WTC11 (cell line): ENCODE data around the gene TMEM186. TPM values are rescaled to one million over a fixed set of nuclear protein-coding genes. Genes with fewer than 3 reads are reported as not detected.

Experiments
- ATAC-seq: fragments of 200-7000 bp; cut with Tn5 transposase; 2 replicates; pipeline ENCODE4 v1.10.0; 2021; ENCODE audit warnings: mild to moderate bottlenecking, moderate library complexity
- CTCF ChIA-PET: fragments of 300-600 bp; sonication (Branson Sonifier 250); formaldehyde crosslinking; loops from one replicate; lab custom pipeline; 2021; ENCODE audit warnings: antibody characterized with exemption; lab: Charles Lee
- POLR2A ChIA-PET: fragments of 350-600 bp; sonication (Branson Sonifier 250); formaldehyde crosslinking; loops from one replicate; lab custom pipeline; 2021; ENCODE audit warnings: antibody characterized with exemption; lab: Charles Lee
- DNase-seq: peaks from one replicate; pipeline ENCODE4 v3.0.0; 2021; ENCODE audit warnings: low spot score
- H3K27ac Mint-ChIP-seq: 2 replicates; pipeline ENCODE4 v1.8.0; 2021; ENCODE audit warnings: mixed read lengths
- H3K27me3 Mint-ChIP-seq: 2 replicates; pipeline ENCODE4 v1.8.0; 2021; ENCODE audit warnings: low read depth, mild to moderate bottlenecking, moderate library complexity, mixed read lengths
- H3K36me3 Mint-ChIP-seq: 2 replicates; pipeline ENCODE4 v1.8.0; 2021; ENCODE audit warnings: mixed read lengths
- H3K4me1 Mint-ChIP-seq: 2 replicates; pipeline ENCODE4 v1.8.0; 2022; ENCODE audit warnings: mixed read lengths
- H3K4me3 Mint-ChIP-seq: 2 replicates; pipeline ENCODE4 v1.8.0; 2021; ENCODE audit warnings: mild to moderate bottlenecking, moderate library complexity, mixed read lengths
- H3K9me3 Mint-ChIP-seq: 2 replicates; pipeline ENCODE4 v1.8.0; 2021; ENCODE audit warnings: mixed read lengths
- AFF4 ChIP-seq: sonication (generic); formaldehyde crosslinking; IDR thresholded peaks from 2 replicates; pipeline ENCODE4 v1.8.1; 2023; ENCODE audit warnings: mild to moderate bottlenecking, missing genetic modification reagents, borderline replicate concordance
- ATF3 ChIP-seq: sonication (generic); formaldehyde crosslinking; conservative IDR thresholded peaks from 2 replicates; pipeline ENCODE4 v1.8.1; 2022; ENCODE audit warnings: mild to moderate bottlenecking, missing genetic modification reagents
- CREM ChIP-seq: sonication (generic); formaldehyde crosslinking; IDR thresholded peaks from 2 replicates; pipeline ENCODE4 v1.8.1; 2022; ENCODE audit warnings: mild to moderate bottlenecking, missing genetic modification reagents, moderate library complexity
- NFATC4 ChIP-seq: fragments of 250-450 bp; sonication (Bioruptor Pico); IDR thresholded peaks from 2 replicates; pipeline ENCODE4 v1.9.0; 2021; ENCODE audit warnings: mild to moderate bottlenecking
- PREB ChIP-seq: sonication (generic); formaldehyde crosslinking; IDR thresholded peaks from 2 replicates; pipeline ENCODE4 v1.8.1; 2022; ENCODE audit warnings: mild to moderate bottlenecking, missing genetic modification reagents, moderate library complexity, borderline replicate concordance
- ZBTB43 ChIP-seq: sonication (generic); formaldehyde crosslinking; IDR thresholded peaks from 2 replicates; pipeline ENCODE4 v1.8.1; 2023; ENCODE audit warnings: mild to moderate bottlenecking, missing genetic modification reagents
- ZNF317 ChIP-seq: sonication (generic); formaldehyde crosslinking; IDR thresholded peaks from 2 replicates; pipeline ENCODE4 v1.8.1; 2023; ENCODE audit warnings: low read depth, mild to moderate bottlenecking, moderate library complexity, missing genetic modification reagents, borderline replicate concordance
- ZNF425 ChIP-seq: fragments of 250-450 bp; sonication (Bioruptor Pico); conservative IDR thresholded peaks from 2 replicates; pipeline ENCODE4 v1.9.0; 2021; ENCODE audit warnings: mild to moderate bottlenecking
- ZNF532 ChIP-seq: fragments of 250-450 bp; sonication (Bioruptor Pico); IDR thresholded peaks from 2 replicates; pipeline ENCODE4 v1.9.0; 2021; ENCODE audit warnings: mild to moderate bottlenecking, borderline replicate concordance
- total RNA-seq: library from RNA; stranded (reverse); gene quantifications from 3 replicates; pipeline ENCODE4 v1.2.3, GENCODE V29; 2021

TMEM186 gene
- total RNA-seq, 1 experiment from 2014 or later: 17.8 TPM

GRCh38 chr16:8847145-8847544, 49.7 kb upstream of the TMEM186 start (continued):
- TF ChIP-seq AFF4 (CRISPR knock-in tag): no peak
- no peak for TF ChIP-seq ATF3 (CRISPR knock-in tag)
- TF ChIP-seq ZBTB43 (CRISPR knock-in tag): no peak
- TF ChIP-seq NFATC4 (CRISPR knock-in tag): no peak
- TF ChIP-seq PREB (CRISPR knock-in tag): no peak
- no peak for TF ChIP-seq ZNF532 (CRISPR knock-in tag)
- no peak for TF ChIP-seq ZNF425 (CRISPR knock-in tag)

GRCh38 chr16:8846401-8846932, 49.0 kb upstream of the TMEM186 start:
- peaks cover 57% of the 10 kb centered on the region for H3K4me1 Mint-ChIP-seq
- peaks cover 32% of the 10 kb centered on the region for H3K36me3 Mint-ChIP-seq
- TF ChIP-seq CREM (CRISPR knock-in tag) (no peak), ZNF317 (no peak)
- no peak overlapping the region for H3K4me3 Mint-ChIP-seq
- H3K27me3 Mint-ChIP-seq: no peaks in the 10 kb centered on the region
- ChIA-PET POLR2A (no interaction called here), CTCF (interaction anchor here (0.6 to 1.7 kb wide), 2 partner anchors 8 to 192 kb away, joined by 3 to 5 read pairs; no protein-coding TSS in a partner anchor)
- H3K9me3 Mint-ChIP-seq: no peaks in the 10 kb centered on the region
- ATAC-seq: no peak
- DNase-seq: no peak
- no peak overlapping the region for H3K27ac Mint-ChIP-seq
